PFSK-1 (cell line): ENCODE measurements around the gene SVIL.

ENCODE experiments used
- FOXP2 ChIP-seq: optimal IDR thresholded peaks from 2 replicates; pipeline ENCODE3; 2011; ENCODE audit warnings: borderline replicate concordance, control low read depth, inconsistent platforms; ENCODE audit not compliant: insufficient read depth; ENCODE audit errors: extremely low read length, extremely low read depth
- POLR2AphosphoS5 ChIP-seq: IDR thresholded peaks from 2 replicates; pipeline ENCODE4 v1.6.1; 2012; ENCODE audit warnings: low read depth, mild to moderate bottlenecking, control low read depth, low read length, moderate library complexity
- REST ChIP-seq, 2 experiments: IDR thresholded peaks; 2 replicates each; pipeline versions ENCODE4 v1.6.1 to v1.8.0; 2011 to 2012; ENCODE audit warnings: low read depth in 2 of 2, low read length in 2 of 2, control low read depth in 1 of 2, inconsistent platforms in 1 of 2, mild to moderate bottlenecking in 1 of 2, moderate library complexity in 1 of 2; ENCODE audit not compliant: insufficient read depth in 1 of 2
- SIN3A ChIP-seq: IDR thresholded peaks from 2 replicates; pipeline ENCODE4 v1.6.1; 2012; ENCODE audit warnings: mild to moderate bottlenecking, low read length, moderate library complexity, borderline replicate concordance; ENCODE audit not compliant: insufficient read depth
- TAF1 ChIP-seq: IDR thresholded peaks from 2 replicates; pipeline ENCODE4 v1.6.1; 2012; ENCODE audit warnings: low read length, control low read depth, borderline replicate concordance; ENCODE audit not compliant: insufficient read depth

The SVIL gene

GRCh38 chr10:29627201-29628132, 7.3 kb downstream of the SVIL start:
- TF ChIP-seq TAF1 (no peak), POLR2AphosphoS5 (no peak), FOXP2 (no peak), SIN3A (no peak)

- TF ChIP-seq TAF1 = no peak
- no peak for TF ChIP-seq POLR2AphosphoS5
- no peak for TF ChIP-seq SIN3A
- TF ChIP-seq FOXP2 = no peak
- no peak for TF ChIP-seq REST (IDR thresholded peaks at IDR 0.05; ENCODE audit: insufficient read depth in 1 of 2, low read depth in 2 of 2, low read length in 2 of 2)
Measured at GRCh38 chr10:29623797-29624196, 11.0 kb downstream of the SVIL start.

- TF ChIP-seq SIN3A (no peak), FOXP2 (no peak), POLR2AphosphoS5 (no peak), REST (IDR thresholded peaks at IDR 0.05; ENCODE audit: insufficient read depth in 1 of 2, low read depth in 2 of 2, low read length in 2 of 2) (no peak), TAF1 (no peak)
Measured at GRCh38 chr10:29622382-29622922, 12.3 kb downstream of the SVIL start.

DNA sequence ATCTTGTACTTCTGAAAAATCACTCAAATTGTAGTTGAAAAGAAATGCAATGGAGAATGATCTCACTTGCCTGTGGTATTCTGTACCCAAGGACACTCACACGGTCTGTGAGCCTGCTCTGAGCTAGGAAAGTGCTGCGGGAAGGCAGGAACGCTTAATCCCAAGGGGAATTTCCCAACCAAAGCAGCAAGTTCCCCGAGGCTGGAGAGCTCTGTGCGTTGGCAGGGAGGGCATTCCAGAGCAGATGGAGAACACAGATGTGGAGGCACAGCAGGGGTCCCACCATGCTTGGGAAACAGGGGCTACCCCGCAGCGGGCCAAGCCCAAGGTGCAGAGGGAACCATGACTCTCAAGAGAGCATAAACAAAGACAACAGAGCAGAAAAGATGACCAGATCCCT, 13.6 kb downstream of the SVIL start:
- TF ChIP-seq POLR2AphosphoS5 = no peak
- no peak for TF ChIP-seq TAF1
- no peak for TF ChIP-seq SIN3A
- no peak for TF ChIP-seq REST (IDR thresholded peaks at IDR 0.05; ENCODE audit: insufficient read depth in 1 of 2, low read depth in 2 of 2, low read length in 2 of 2)
- TF ChIP-seq FOXP2 = no peak

GRCh38 chr10:29620112-29620690, 14.6 kb downstream of the SVIL start:
- TF ChIP-seq TAF1 (no peak), FOXP2 (no peak), POLR2AphosphoS5 (no peak), REST (IDR thresholded peaks at IDR 0.05; ENCODE audit: insufficient read depth in 1 of 2, low read depth in 2 of 2, low read length in 2 of 2) (no peak), SIN3A (no peak)
